HG02763 (cell line): ENCODE results near the gene CIAPIN1.
"Not testable (repeated sequence)": the region's sequence is repeated elsewhere in the genome, so short reads cannot be mapped to it uniquely, and the experiment has no call there.

Experiments used
- ATAC-seq: cut with Tn5 transposase; IDR thresholded peaks from one replicate; pipeline ENCODE4 v1.9.1; 2021; ENCODE audit warnings: mild to moderate bottlenecking, moderate library complexity; ENCODE audit not compliant: unreplicated experiment

The CIAPIN1 gene

GRCh38 chr16:57444711-57445110 lies 2.5 kb downstream of the CIAPIN1 start:
- ATAC-seq: no peak

GRCh38 chr16:57440551-57440950 lies 6.6 kb downstream of the CIAPIN1 start:
- ATAC-seq: not testable (repeated sequence)

- ATAC-seq: not testable (repeated sequence)
These were observed 7.2 kb downstream of the CIAPIN1 start for GRCh38 chr16:57439947-57440346.

- no peak for ATAC-seq
These were observed 11.3 kb downstream of the CIAPIN1 start for GRCh38 chr16:57435838-57436237.

GRCh38 chr16:57434003-57434402 lies 13.2 kb downstream of the CIAPIN1 start:
- ATAC-seq: no peak

GRCh38 chr16:57432989-57433388 lies 14.2 kb downstream of the CIAPIN1 start:
- ATAC-seq: no peak

- ATAC-seq: no peak
These were observed 14.7 kb downstream of the CIAPIN1 start for GRCh38 chr16:57432505-57432904.

GRCh38 chr16:57430955-57431354 lies 16.2 kb downstream of the CIAPIN1 start:
- no peak for ATAC-seq

- ATAC-seq: no peak
These were observed 19.4 kb downstream of the CIAPIN1 start for GRCh38 chr16:57427824-57428223.

- no peak for ATAC-seq
These were observed 19.9 kb downstream of the CIAPIN1 start for GRCh38 chr16:57427307-57427706.

GRCh38 chr16:57426356-57426755 lies 20.8 kb downstream of the CIAPIN1 start:
- no peak for ATAC-seq

GRCh38 chr16:57424583-57424982 lies 22.6 kb downstream of the CIAPIN1 start:
- no peak for ATAC-seq

GRCh38 chr16:57423152-57423551 lies 24.0 kb downstream of the CIAPIN1 start:
- ATAC-seq: no peak

- no peak for ATAC-seq
These were observed 24.9 kb downstream of the CIAPIN1 start for GRCh38 chr16:57422026-57422944.

GRCh38 chr16:57419506-57419905 lies 27.7 kb downstream of the CIAPIN1 start:
- ATAC-seq: no peak

- ATAC-seq: no peak
These were observed 31.1 kb downstream of the CIAPIN1 start for GRCh38 chr16:57416084-57416483.

- no peak for ATAC-seq
These were observed 33.5 kb downstream of the CIAPIN1 start for GRCh38 chr16:57413733-57414132.

GRCh38 chr16:57413301-57413730 lies 33.9 kb downstream of the CIAPIN1 start:
- peak; percentile 60 for ATAC-seq

GRCh38 chr16:57412584-57412983 lies 34.6 kb downstream of the CIAPIN1 start:
- no peak for ATAC-seq

GRCh38 chr16:57411362-57411976 lies 35.7 kb downstream of the CIAPIN1 start:
- no peak for ATAC-seq

GRCh38 chr16:57409870-57410587 lies 37.2 kb downstream of the CIAPIN1 start:
- no peak for ATAC-seq
